HepG2 (cell line): ENCODE results near the gene MEF2B. TPM values are rescaled to one million over a fixed set of nuclear protein-coding genes. Genes with fewer than 3 reads are reported as not detected.

Source experiments
- ARHGAP35 ChIP-seq: sonication (generic); formaldehyde crosslinking; IDR thresholded peaks from 2 replicates; pipeline ENCODE4 v1.9.0; 2022; ENCODE audit warnings: mild to moderate bottlenecking, inconsistent platforms, moderate library complexity, missing genetic modification reagents, borderline replicate concordance
- ATF5 ChIP-seq: sonication (generic); formaldehyde crosslinking; IDR thresholded peaks from 2 replicates; pipeline ENCODE4 v1.4.0; 2020; ENCODE audit warnings: mild to moderate bottlenecking, low read depth, missing genetic modification reagents
- GATAD1 ChIP-seq: IDR thresholded peaks from 2 replicates; pipeline ENCODE4 v1.6.1; 2016; ENCODE audit warnings: missing genetic modification reagents, missing compliant biosample characterization
- KDM2A ChIP-seq: sonication (generic); formaldehyde crosslinking; IDR thresholded peaks from 2 replicates; pipeline ENCODE4 v1.4.0; 2020; ENCODE audit warnings: low read depth, missing genetic modification reagents, borderline replicate concordance
- MXD1 ChIP-seq: sonication (generic); formaldehyde crosslinking; IDR thresholded peaks from 2 replicates; pipeline ENCODE4 v1.4.0; 2020; ENCODE audit warnings: mild to moderate bottlenecking, missing genetic modification reagents
- NFRKB ChIP-seq: fragments of 450-650 bp; IDR thresholded peaks from 2 replicates; pipeline ENCODE4 v1.6.1; 2017
- TFAP4 ChIP-seq: sonication (generic); IDR thresholded peaks from 2 replicates; pipeline ENCODE4 v1.6.1; 2016; ENCODE audit warnings: low read depth, borderline replicate concordance
- THRA ChIP-seq: sonication (generic); formaldehyde crosslinking; IDR thresholded peaks from 2 replicates; pipeline ENCODE4 v1.4.0; 2020; ENCODE audit warnings: missing genetic modification reagents, borderline replicate concordance
- ZBTB42 ChIP-seq: sonication (generic); formaldehyde crosslinking; IDR thresholded peaks from 2 replicates; pipeline ENCODE4 v1.5.0; 2020; ENCODE audit warnings: mild to moderate bottlenecking, missing genetic modification reagents
- ZBTB43 ChIP-seq: sonication (generic); formaldehyde crosslinking; conservative IDR thresholded peaks from 2 replicates; pipeline ENCODE4 v1.4.0; 2020; ENCODE audit warnings: missing genetic modification reagents
- ZBTB49 ChIP-seq: sonication (generic); formaldehyde crosslinking; IDR thresholded peaks from 2 replicates; pipeline ENCODE4 v1.4.0; 2020; ENCODE audit warnings: missing genetic modification reagents, borderline replicate concordance
- ZBTB8A ChIP-seq: sonication (generic); formaldehyde crosslinking; IDR thresholded peaks from 2 replicates; pipeline ENCODE4 v1.4.0; 2020; ENCODE audit warnings: mild to moderate bottlenecking, low read depth, missing genetic modification reagents, borderline replicate concordance
- ZNF574 ChIP-seq: sonication (generic); formaldehyde crosslinking; IDR thresholded peaks from 2 replicates; pipeline ENCODE4 v1.4.0; 2020; ENCODE audit warnings: missing genetic modification reagents
- ZNF740 ChIP-seq: sonication (generic); formaldehyde crosslinking; IDR thresholded peaks from 2 replicates; pipeline ENCODE4 v1.4.0; 2020; ENCODE audit warnings: missing genetic modification reagents
- ZNF792 ChIP-seq: IDR thresholded peaks from 2 replicates; pipeline ENCODE4 v1.6.1; 2016
- ZNF839 ChIP-seq: sonication (generic); formaldehyde crosslinking; IDR thresholded peaks from 2 replicates; pipeline ENCODE4 v1.4.0; 2020; ENCODE audit warnings: missing genetic modification reagents, mild to moderate bottlenecking, borderline replicate concordance
- ZSCAN20 ChIP-seq: sonication (generic); formaldehyde crosslinking; IDR thresholded peaks from 2 replicates; pipeline ENCODE4 v1.4.0; 2020; ENCODE audit warnings: missing genetic modification reagents, mild to moderate bottlenecking, borderline replicate concordance
- polyA plus RNA-seq, 8 experiments: library from polyadenylated mRNA; depleted of rRNA in 3 of 8; stranded (reverse) in 7 of 8; unstranded in 1 of 8; fragments of >200 nt; fragmentation: Illumina TruSeq in 4 of 8; extraction: Trizol in 4 of 8; gene quantifications; 2 replicates each; pipeline versions ENCODE4 v1.2.1 to v1.2.3, GENCODE V29; 2011 to 2016; ENCODE audit warnings: low read depth in 4 of 8, missing spikeins in 1 of 8, mixed read lengths in 1 of 8; ENCODE audit not compliant: insufficient read depth in 1 of 8
- total RNA-seq, 5 experiments: library from RNA; depleted of rRNA; stranded (reverse); fragments of >200 nt; fragmentation: Illumina TruSeq; extraction: Trizol; gene quantifications; 2 replicates each; pipeline ENCODE4 v1.2.3, GENCODE V29; 2016; ENCODE audit warnings: low read depth in 1 of 5

Gene MEF2B
- total and polyA plus RNA-seq, 2 of the 13 experiments (the other 11 are each of a cell fraction or from before 2014, with no cell fraction given): 1.2 to 1.7 TPM

GRCh38 chr19:19138109-19138981 is 31.7 kb downstream of the MEF2B start, which contains the start of gene TMEM161A (continued):
- TF ChIP-seq THRA (CRISPR knock-in tag) (no peak), ZNF574 (CRISPR knock-in tag) (peak; percentile 73), ZBTB43 (CRISPR knock-in tag) (0 out of 2 replicates have a peak, but pooled peaks have one; percentile 49), MXD1 (CRISPR knock-in tag) (no peak; the same call in 1 of the 2 replicates), TFAP4 (no peak; the same call in 1 of the 2 replicates), ZBTB42 (CRISPR knock-in tag) (no peak), ZNF839 (no peak), ZNF792 (CRISPR knock-in tag) (no peak), KDM2A (CRISPR knock-in tag) (peak; percentile 72), ATF5 (no peak), ZBTB8A (CRISPR knock-in tag) (no peak), NFRKB (no peak), ZSCAN20 (CRISPR knock-in tag) (no peak), ZNF740 (CRISPR knock-in tag) (peak; percentile 92), ZBTB49 (CRISPR knock-in tag) (no peak), ARHGAP35 (CRISPR knock-in tag) (peak; percentile 81; the same call in 1 of the 2 replicates), GATAD1 (CRISPR knock-in tag) (peak; percentile 74)
